ENCODE results near the gene NUPR1. TPM values are rescaled to one million over a fixed set of nuclear protein-coding genes. Genes with fewer than 3 reads are reported as not detected.

Gene NUPR1
- 0.04 TPM for polyA plus RNA-seq (2013, experiment 1 of 2)
- polyA plus RNA-seq (2013, experiment 2 of 2), result 0.10 TPM

DNA sequence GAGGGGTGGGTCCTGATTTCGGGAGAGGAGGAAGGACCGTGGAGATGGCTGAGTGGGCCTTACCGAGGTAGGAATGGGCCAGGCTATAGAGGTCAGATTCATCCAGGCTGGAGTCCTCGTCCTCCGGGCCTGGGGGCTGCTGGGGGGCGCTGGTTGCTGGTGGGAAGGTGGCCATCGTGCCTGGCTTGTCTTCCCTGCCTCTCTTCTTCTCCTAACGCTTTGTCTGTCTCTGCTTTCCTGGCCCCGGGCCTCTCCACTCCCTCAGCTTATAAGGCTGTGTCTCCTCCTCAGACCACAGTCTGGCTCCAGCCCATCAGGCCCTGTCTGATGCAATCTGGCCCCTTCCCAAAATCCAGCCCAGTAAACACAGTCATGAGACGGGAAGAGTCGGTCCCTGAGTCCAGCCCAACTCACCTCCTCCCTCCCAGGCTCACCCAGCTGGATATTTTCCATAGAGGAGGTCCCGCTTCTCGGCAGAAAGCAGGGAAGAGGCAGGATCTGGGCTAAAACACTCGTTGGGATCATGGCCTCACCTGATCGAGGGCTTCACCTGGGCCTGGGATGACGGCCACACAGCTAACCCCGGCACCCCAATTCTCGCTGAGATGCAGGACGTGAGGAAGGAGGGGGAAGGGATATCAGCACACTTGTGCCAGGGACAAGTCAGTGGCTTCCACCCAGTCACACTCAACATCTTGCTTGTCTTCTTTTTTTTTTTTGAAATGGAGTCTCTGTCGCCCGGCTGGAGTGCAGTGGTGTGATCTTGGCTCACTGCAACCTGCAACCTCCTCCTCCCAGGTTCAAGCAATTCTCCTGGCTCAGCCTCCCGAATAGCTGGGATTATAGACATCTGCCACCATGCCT is at the start of gene NUPR1:
Gene NUPR1, minus strand, starts transcription at position 242 of the 864 bp plus-strand sequence. Its CDS starts 67 bp downstream, at position 175.
- H3K4me3 ChIP-seq (ENCODE audit: extremely low read depth, insufficient read depth, low read length, poor library complexity, severe bottlenecking), result no peak within 1 kb of the TSS
- WGBS, 2 experiments (ENCODE audit: insufficient coverage in 2 of 2), result 78 to 87% methylated on average over 15 to 18 of the region's 22 CpGs
- H3K4me1 ChIP-seq (ENCODE audit: control insufficient read depth, insufficient read depth, low read length, poor library complexity, severe bottlenecking), result no peaks in the 10 kb centered on the region
- H3K36me3 ChIP-seq (ENCODE audit: control insufficient read depth, insufficient read depth, low read length), result no peaks in the 10 kb centered on the region
- H3K27ac ChIP-seq (ENCODE audit: low read depth, low read length, severe bottlenecking), result no peak within 1 kb of the TSS
- no peaks in the 10 kb centered on the region for H3K9me3 ChIP-seq (ENCODE audit: control insufficient read depth, low read length)

DNA sequence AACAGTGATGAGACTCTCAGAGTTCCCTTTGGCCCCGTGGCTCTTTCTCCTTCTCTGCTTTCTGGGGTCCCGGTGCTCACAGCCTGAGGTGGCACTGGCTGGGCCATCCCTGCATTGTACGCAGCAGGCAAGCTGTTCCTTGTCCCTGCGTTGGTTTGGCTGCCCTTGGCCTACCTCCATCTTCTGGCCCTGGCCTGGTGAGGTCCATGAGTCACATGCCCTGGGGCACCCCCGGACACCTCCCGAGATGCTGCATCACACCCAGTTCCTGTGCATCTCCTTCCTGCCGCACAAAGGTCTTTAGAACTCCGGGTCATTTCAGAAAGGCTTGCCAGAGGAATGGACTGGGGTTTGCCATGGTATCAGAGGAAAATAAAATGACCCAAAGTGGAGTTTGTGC is 48.6 kb upstream of the NUPR1 start:
- no peaks in the 10 kb centered on the region for H3K9me3 ChIP-seq (ENCODE audit: control insufficient read depth, low read length)
- WGBS, 2 experiments (ENCODE audit: insufficient coverage in 2 of 2), result 90 to 92% methylated on average over 6 to 8 of the region's 8 CpGs
- H3K4me1 ChIP-seq (ENCODE audit: control insufficient read depth, insufficient read depth, low read length, poor library complexity, severe bottlenecking), result peaks cover 3% of the 10 kb centered on the region
- H3K36me3 ChIP-seq (ENCODE audit: control insufficient read depth, insufficient read depth, low read length), result peaks cover 55% of the 10 kb centered on the region
- no peak overlapping the region for H3K27ac ChIP-seq (ENCODE audit: low read depth, low read length, severe bottlenecking)
- H3K4me3 ChIP-seq (ENCODE audit: extremely low read depth, insufficient read depth, low read length, poor library complexity, severe bottlenecking), result no peak overlapping the region

GRCh38 chr16:28586466-28586865 is 47.7 kb upstream of the NUPR1 start:
- Histone ChIP-seq H3K4me1 (ENCODE audit: control insufficient read depth, insufficient read depth, low read length, poor library complexity, severe bottlenecking) (peaks cover 3% of the 10 kb centered on the region), H3K36me3 (ENCODE audit: control insufficient read depth, insufficient read depth, low read length) (peaks cover 57% of the 10 kb centered on the region), H3K9me3 (ENCODE audit: control insufficient read depth, low read length) (no peaks in the 10 kb centered on the region), H3K27ac (ENCODE audit: low read depth, low read length, severe bottlenecking) (no peak overlapping the region), H3K4me3 (ENCODE audit: extremely low read depth, insufficient read depth, low read length, poor library complexity, severe bottlenecking) (no peak overlapping the region)
- WGBS, 2 experiments (ENCODE audit: insufficient coverage in 2 of 2), result 83 to 100% methylated on average over 1 to 2 of the region's 3 CpGs

- Histone ChIP-seq H3K4me3 (ENCODE audit: extremely low read depth, insufficient read depth, low read length, poor library complexity, severe bottlenecking) (no peak overlapping the region), H3K36me3 (ENCODE audit: control insufficient read depth, insufficient read depth, low read length) (peaks cover 51% of the 10 kb centered on the region), H3K4me1 (ENCODE audit: control insufficient read depth, insufficient read depth, low read length, poor library complexity, severe bottlenecking) (peaks cover 3% of the 10 kb centered on the region), H3K9me3 (ENCODE audit: control insufficient read depth, low read length) (no peaks in the 10 kb centered on the region), H3K27ac (ENCODE audit: low read depth, low read length, severe bottlenecking) (no peak overlapping the region)
- 93 to 97% methylated on average over 10 of the region's 11 CpGs for WGBS, 2 experiments (ENCODE audit: insufficient coverage in 2 of 2)
Observed at GRCh38 chr16:28585674-28586073, 46.9 kb upstream of the NUPR1 start.

GRCh38 chr16:28580726-28581315 is 42.0 kb upstream of the NUPR1 start:
- 94 to 95% methylated on average over 11 to 14 of the region's 15 CpGs for WGBS, 2 experiments (ENCODE audit: insufficient coverage in 2 of 2)
- Histone ChIP-seq H3K27ac (ENCODE audit: low read depth, low read length, severe bottlenecking) (no peak overlapping the region), H3K36me3 (ENCODE audit: control insufficient read depth, insufficient read depth, low read length) (peaks cover 27% of the 10 kb centered on the region), H3K4me1 (ENCODE audit: control insufficient read depth, insufficient read depth, low read length, poor library complexity, severe bottlenecking) (no peaks in the 10 kb centered on the region), H3K9me3 (ENCODE audit: control insufficient read depth, low read length) (no peaks in the 10 kb centered on the region), H3K4me3 (ENCODE audit: extremely low read depth, insufficient read depth, low read length, poor library complexity, severe bottlenecking) (no peak overlapping the region)

GRCh38 chr16:28575446-28576109 is 36.8 kb upstream of the NUPR1 start:
- Histone ChIP-seq H3K4me1 (ENCODE audit: control insufficient read depth, insufficient read depth, low read length, poor library complexity, severe bottlenecking) (peaks cover 7% of the 10 kb centered on the region), H3K36me3 (ENCODE audit: control insufficient read depth, insufficient read depth, low read length) (peaks cover 4% of the 10 kb centered on the region), H3K9me3 (ENCODE audit: control insufficient read depth, low read length) (no peaks in the 10 kb centered on the region), H3K4me3 (ENCODE audit: extremely low read depth, insufficient read depth, low read length, poor library complexity, severe bottlenecking) (no peak overlapping the region), H3K27ac (ENCODE audit: low read depth, low read length, severe bottlenecking) (no peak overlapping the region)
- WGBS, 2 experiments (ENCODE audit: insufficient coverage in 2 of 2), result 85 to 88% methylated on average over 5 of the region's 8 CpGs

DNA sequence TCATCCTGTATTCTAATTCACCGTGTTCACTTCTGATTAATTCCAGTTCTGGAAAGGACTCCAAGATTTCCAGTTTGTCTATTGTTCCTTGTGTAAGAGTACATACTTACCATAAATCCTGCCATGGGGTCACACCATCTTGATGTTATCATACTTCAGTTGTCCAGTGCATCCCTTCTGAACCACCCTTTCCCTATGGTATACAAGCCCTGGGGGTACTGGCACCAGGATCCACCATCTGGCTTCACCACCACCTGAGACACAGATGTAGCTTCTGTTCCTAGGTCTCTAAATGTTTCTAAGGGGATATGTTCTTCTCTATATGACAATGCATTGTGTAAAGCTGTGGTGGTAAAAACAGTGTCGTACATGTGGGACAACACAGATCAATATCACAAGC is 36.2 kb upstream of the NUPR1 start:
- Histone ChIP-seq H3K4me3 (ENCODE audit: extremely low read depth, insufficient read depth, low read length, poor library complexity, severe bottlenecking) (no peak overlapping the region), H3K36me3 (ENCODE audit: control insufficient read depth, insufficient read depth, low read length) (peaks cover under 1% of the 10 kb centered on the region), H3K4me1 (ENCODE audit: control insufficient read depth, insufficient read depth, low read length, poor library complexity, severe bottlenecking) (peaks cover 7% of the 10 kb centered on the region), H3K27ac (ENCODE audit: low read depth, low read length, severe bottlenecking) (no peak overlapping the region), H3K9me3 (ENCODE audit: control insufficient read depth, low read length) (no peaks in the 10 kb centered on the region)
- 100% methylated on average over 1 of the region's 2 CpGs for WGBS, 2 experiments (ENCODE audit: insufficient coverage in 2 of 2)

DNA sequence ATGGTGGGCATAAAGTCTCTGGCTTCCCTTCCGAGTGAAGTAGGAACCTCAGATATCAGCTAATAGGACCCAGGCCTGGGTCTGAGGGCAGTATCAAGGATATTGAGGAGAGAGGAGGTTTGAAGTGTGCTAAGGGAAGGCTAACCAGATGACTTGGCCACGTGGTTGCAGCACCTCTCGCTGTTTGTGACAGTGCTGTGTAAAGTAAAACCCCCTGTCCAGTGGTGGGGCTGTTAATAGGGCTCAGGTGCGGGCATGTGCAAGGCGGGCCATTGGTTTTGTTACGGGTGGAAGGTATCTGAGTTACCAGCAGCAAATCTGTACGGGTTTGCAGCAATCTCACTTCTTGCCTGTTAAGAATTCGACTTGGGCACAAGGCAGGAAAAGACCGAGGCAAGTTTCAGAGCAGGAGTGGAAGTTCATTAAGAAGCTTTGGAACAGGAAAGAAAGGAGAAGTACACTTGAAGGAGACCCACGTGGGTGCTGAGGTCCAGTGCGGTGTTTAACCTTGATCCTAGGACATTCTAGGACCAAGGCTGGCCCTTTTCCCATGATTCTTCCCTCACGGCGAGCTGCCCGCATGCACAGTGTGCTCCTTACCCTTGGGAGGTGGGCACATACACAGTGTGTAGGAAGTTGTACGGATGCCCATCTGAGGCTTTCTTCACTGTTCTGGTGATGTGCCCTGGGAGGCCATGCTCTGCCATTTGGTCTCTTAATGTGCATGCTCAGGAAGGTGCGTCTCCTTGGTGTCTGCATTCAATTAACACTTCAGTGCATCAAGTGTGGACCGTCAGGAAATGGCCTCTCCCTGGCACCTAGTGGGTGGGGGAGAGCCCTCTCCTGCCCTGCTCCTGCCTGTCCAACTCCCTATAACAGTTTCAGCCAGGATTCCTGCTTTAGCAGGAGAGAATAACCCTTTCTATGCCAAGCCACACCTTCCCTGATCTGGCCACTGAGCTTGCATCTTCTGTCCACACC is 35.3 kb upstream of the NUPR1 start:
- WGBS, 2 experiments (ENCODE audit: insufficient coverage in 2 of 2), result 84 to 92% methylated on average over 15 to 17 of the region's 17 CpGs
- no peak overlapping the region for H3K27ac ChIP-seq (ENCODE audit: low read depth, low read length, severe bottlenecking)
- H3K9me3 ChIP-seq (ENCODE audit: control insufficient read depth, low read length), result no peaks in the 10 kb centered on the region
- H3K36me3 ChIP-seq (ENCODE audit: control insufficient read depth, insufficient read depth, low read length), result peaks cover 4% of the 10 kb centered on the region
- peaks cover 7% of the 10 kb centered on the region for H3K4me1 ChIP-seq (ENCODE audit: control insufficient read depth, insufficient read depth, low read length, poor library complexity, severe bottlenecking)
- no peak overlapping the region for H3K4me3 ChIP-seq (ENCODE audit: extremely low read depth, insufficient read depth, low read length, poor library complexity, severe bottlenecking)

GRCh38 chr16:28572696-28573510 is 34.1 kb upstream of the NUPR1 start:
- Histone ChIP-seq H3K4me3 (ENCODE audit: extremely low read depth, insufficient read depth, low read length, poor library complexity, severe bottlenecking) (no peak overlapping the region), H3K9me3 (ENCODE audit: control insufficient read depth, low read length) (no peaks in the 10 kb centered on the region), H3K36me3 (ENCODE audit: control insufficient read depth, insufficient read depth, low read length) (peaks cover 7% of the 10 kb centered on the region), H3K27ac (ENCODE audit: low read depth, low read length, severe bottlenecking) (peak overlapping the region; percentile 57), H3K4me1 (ENCODE audit: control insufficient read depth, insufficient read depth, low read length, poor library complexity, severe bottlenecking) (peaks cover 7% of the 10 kb centered on the region)
- 50 to 51% methylated on average over 12 to 13 of the region's 15 CpGs for WGBS, 2 experiments (ENCODE audit: insufficient coverage in 2 of 2)
